PC-3 (cell line): ENCODE measurements around the gene TSPAN11. TPM values are rescaled to one million over a fixed set of nuclear protein-coding genes. Genes with fewer than 3 reads are reported as not detected.
A peak's percentile ranks its signal among the peaks of the same experiment; 100 is the strongest.
"Not testable (repeated sequence)": the region's sequence is repeated elsewhere in the genome, so short reads cannot be mapped to it uniquely, and the experiment has no call there.

ENCODE experiments used
- ATAC-seq: fragments of 200-7000 bp; cut with Tn5 transposase; 2 replicates; pipeline ENCODE4 v1.9.1; 2020; ENCODE audit warnings: mild to moderate bottlenecking, moderate library complexity
- BruUV-seq: library from RNA; stranded (reverse); fragments of 400-500 nt; replicated peaks from 2 replicates; lab custom pipeline; 2021; lab: Mats Ljungman, UMichigan
- CTCF ChIA-PET: fragments of 300-600 bp; sonication (Branson Sonifier 250); formaldehyde crosslinking; loops from one replicate; lab custom pipeline; 2022; ENCODE audit warnings: antibody characterized with exemption; lab: Charles Lee
- POLR2A ChIA-PET: fragments of 300-600 bp; sonication (Branson Sonifier 250); formaldehyde crosslinking; loops from one replicate; lab custom pipeline; 2022; ENCODE audit warnings: antibody characterized with exemption; ENCODE audit not compliant: unreplicated experiment; lab: Charles Lee
- DNase-seq: peaks from one replicate; pipeline ENCODE4 v3.0.0-alpha.2; 2015
- H2AFZ ChIP-seq: fragments of 300-600 bp; sonication (generic); 2 replicates; pipeline ENCODE4 v1.6.0; 2016; ENCODE audit warnings: antibody characterized with exemption, low read length
- H3F3A ChIP-seq: fragments of 300-600 bp; sonication (generic); one replicate; pipeline ENCODE4 v1.6.0; 2017; ENCODE audit warnings: antibody characterized with exemption, low read length, control low read depth, mild to moderate bottlenecking; ENCODE audit not compliant: unreplicated experiment
- H3K27ac ChIP-seq: fragments of 300-600 bp; sonication (generic); 2 replicates; pipeline ENCODE4 v1.5.1; 2016; ENCODE audit warnings: mild to moderate bottlenecking, low read length
- H3K27me3 ChIP-seq: fragments of 300-600 bp; sonication (generic); 2 replicates; pipeline ENCODE4 v1.6.1; 2016; ENCODE audit warnings: low read length, mixed read lengths
- H3K36me3 ChIP-seq: fragments of 300-600 bp; sonication (generic); 2 replicates; pipeline ENCODE4 v1.6.1; 2016; ENCODE audit warnings: low read depth, mixed run types, low read length, mixed read lengths
- H3K4me1 ChIP-seq: fragments of 300-600 bp; sonication (generic); 2 replicates; pipeline ENCODE4 v1.5.1; 2016; ENCODE audit warnings: low read length; ENCODE audit not compliant: insufficient read depth
- H3K4me2 ChIP-seq: fragments of 300-600 bp; sonication (generic); 2 replicates; pipeline ENCODE4 v1.6.0; 2016; ENCODE audit warnings: low read length
- H3K4me3 ChIP-seq: fragments of 300-600 bp; sonication (generic); 2 replicates; pipeline ENCODE4 v1.5.1; 2016; ENCODE audit warnings: mild to moderate bottlenecking, low read length, mixed read lengths
- H3K79me2 ChIP-seq: fragments of 300-600 bp; sonication (generic); 2 replicates; pipeline ENCODE4 v1.6.1; 2017; ENCODE audit warnings: low read length, mixed read lengths
- H3K9ac ChIP-seq: fragments of 300-600 bp; sonication (generic); 2 replicates; pipeline ENCODE4 v1.6.0; 2016; ENCODE audit warnings: mild to moderate bottlenecking, low read length
- H3K9me2 ChIP-seq: fragments of 300-600 bp; sonication (generic); replicated peaks from 2 replicates; pipeline ENCODE4 v1.6.1; 2016; ENCODE audit warnings: mixed run types, low read length, mixed read lengths
- H3K9me3 ChIP-seq: fragments of 300-600 bp; sonication (generic); 2 replicates; pipeline ENCODE4 v1.6.1; 2016; ENCODE audit warnings: low read length, mixed read lengths
- H4K20me1 ChIP-seq: fragments of 300-600 bp; sonication (generic); 2 replicates; pipeline ENCODE4 v1.6.1; 2016; ENCODE audit warnings: low read length, mixed read lengths
- CTCF ChIP-seq: fragments of 300-600 bp; sonication (generic); conservative IDR thresholded peaks from 2 replicates; pipeline ENCODE4 v1.5.1; 2017; ENCODE audit warnings: antibody characterized with exemption, low read depth, mild to moderate bottlenecking, low read length
- EZH2 ChIP-seq: fragments of 300-600 bp; sonication (generic); IDR thresholded peaks from one replicate; pipeline ENCODE4 v1.6.1; 2017; ENCODE audit warnings: antibody characterized with exemption, mild to moderate bottlenecking, low read length; ENCODE audit not compliant: unreplicated experiment
- EZH2phosphoT487 ChIP-seq: fragments of 300-600 bp; sonication (generic); IDR thresholded peaks from 2 replicates; pipeline ENCODE4 v1.6.1; 2018; ENCODE audit warnings: mild to moderate bottlenecking, antibody characterized with exemption, low read length, borderline replicate concordance
- intact Hi-C: fragments of 100-400 bp; cut with micrococcal nuclease; formaldehyde crosslinking; loops from 2 replicates; pipeline ENCODE4 v1.9.0; 2023
- total RNA-seq: library from RNA; depleted of rRNA; stranded (reverse); fragments of >200 nt; gene quantifications from 2 replicates; pipeline ENCODE4 v1.2.3, GENCODE V29; 2014

The TSPAN11 gene
- total RNA-seq, 1 experiment from 2014 or later, result not detected

DNA sequence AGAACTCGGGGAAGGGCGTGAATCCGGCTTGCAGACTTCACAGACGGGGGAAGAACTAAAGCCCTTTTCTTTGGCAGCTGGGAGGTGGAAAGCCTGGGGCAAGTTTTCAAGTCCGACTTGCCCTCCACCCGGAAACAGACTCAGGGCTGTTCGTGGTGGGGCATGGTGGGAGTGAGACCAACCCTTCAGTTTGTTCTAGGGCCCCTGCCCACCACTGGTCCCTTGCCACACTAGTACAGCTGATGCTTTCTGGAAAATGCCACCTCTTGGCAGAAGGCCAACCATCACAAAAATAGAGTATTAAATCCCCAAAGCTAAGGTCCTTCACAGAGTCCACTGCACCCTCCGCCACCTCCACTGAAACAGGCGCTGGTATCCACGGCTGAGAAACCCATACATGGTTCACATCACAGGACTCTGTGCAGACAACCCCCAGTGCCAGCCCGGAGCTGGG, 96.8 kb downstream of the TSPAN11 start:
- H3K9me2 ChIP-seq, result no peaks in the 10 kb centered on the region
- CTCF ChIA-PET, result no interaction called here
- no peak overlapping the region for H2AFZ ChIP-seq
- H3K36me3 ChIP-seq, result 0 out of 2 replicates have a peak, but pooled peaks cover 3% of the 10 kb centered on the region
- H3K4me1 ChIP-seq, result peaks cover 34% of the 10 kb centered on the region
- no peaks in the 10 kb centered on the region for H3K79me2 ChIP-seq
- peak overlapping the region; percentile 51; the same call in 1 of the 2 replicates for H3K9ac ChIP-seq
- H3K4me3 ChIP-seq, result no peak overlapping the region
- POLR2A ChIA-PET, result no interaction called here
- intact Hi-C loops, result no loop called here
- H4K20me1 ChIP-seq, result no peaks in the 10 kb centered on the region
- H3F3A ChIP-seq, result no peaks in the 10 kb centered on the region
- H3K27ac ChIP-seq, result peak overlapping the region; percentile 89
- H3K27me3 ChIP-seq, result no peaks in the 10 kb centered on the region
- ATAC-seq, result no peak
- no peak for DNase-seq
- no peaks in the 10 kb centered on the region for H3K9me3 ChIP-seq
- 0 out of 2 replicates have a peak overlapping the region, but pooled peaks have one; percentile 51 for H3K4me2 ChIP-seq
- TF ChIP-seq EZH2phosphoT487 (no peak), EZH2 (no peak), CTCF (no peak)
- no TSS peak for BruUV-seq

DNA sequence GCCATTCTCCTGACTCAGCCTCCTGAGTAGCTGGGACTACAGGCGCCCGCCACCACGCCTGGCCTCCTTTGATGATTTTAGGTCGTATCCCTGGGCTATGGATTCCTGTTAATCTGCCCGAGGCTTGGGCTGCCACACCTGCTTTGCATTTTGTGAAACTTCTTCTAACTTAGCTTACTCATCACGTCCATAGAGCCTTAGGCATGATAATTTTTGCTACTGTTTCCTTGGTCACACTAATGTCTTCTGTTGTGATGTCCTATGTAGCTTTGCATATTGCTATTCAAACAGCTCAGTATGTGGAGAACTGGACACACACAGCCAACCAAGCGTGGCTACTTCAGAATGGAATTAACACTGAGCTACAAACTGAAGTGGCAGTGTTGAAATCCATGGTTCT, 99.7 kb downstream of the TSPAN11 start:
- TF ChIP-seq EZH2phosphoT487 (no peak), CTCF (no peak), EZH2 (no peak)
- Histone ChIP-seq H3K36me3 (no peaks in the 10 kb centered on the region), H3K4me2 (no peak overlapping the region), H3K4me1 (peaks cover 39% of the 10 kb centered on the region), H3K9me3 (no peaks in the 10 kb centered on the region), H4K20me1 (no peaks in the 10 kb centered on the region), H3K9me2 (no peaks in the 10 kb centered on the region), H3K27me3 (no peaks in the 10 kb centered on the region), H3K9ac (no peak overlapping the region), H3K79me2 (no peaks in the 10 kb centered on the region), H3K4me3 (no peak overlapping the region), H3F3A (no peaks in the 10 kb centered on the region), H2AFZ (no peak overlapping the region), H3K27ac (no peak overlapping the region)
- no TSS peak for BruUV-seq
- intact Hi-C loops, result no loop called here
- ChIA-PET CTCF (no interaction called here), POLR2A (no interaction called here)
- peak; percentile 25 for DNase-seq
- no peak for ATAC-seq

DNA sequence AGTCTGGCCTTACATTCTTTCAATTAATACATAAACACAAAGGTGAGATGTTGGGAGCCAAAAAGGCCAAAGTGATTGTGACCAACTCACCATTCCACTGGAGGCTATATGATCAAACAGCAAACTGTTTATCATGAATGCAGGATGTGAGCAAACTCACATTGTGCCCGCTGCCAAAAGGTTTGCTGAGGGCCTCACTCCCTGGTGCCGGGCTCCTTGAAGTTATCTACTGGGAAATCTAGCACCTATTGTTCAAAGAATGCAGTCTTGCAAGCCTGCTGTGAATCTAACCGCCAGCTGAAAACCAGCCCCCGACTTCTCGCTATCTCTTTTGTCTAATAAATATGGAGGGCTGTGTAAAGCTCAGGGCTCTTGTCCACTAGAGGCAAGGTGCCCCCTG, 100.5 kb downstream of the TSPAN11 start:
- H3K27me3 ChIP-seq, POLR2A ChIA-PET, H3K27ac ChIP-seq, H3F3A ChIP-seq, ATAC-seq, H3K36me3 ChIP-seq, H3K9me3 ChIP-seq, H3K9me2 ChIP-seq, intact Hi-C loops, H3K4me3 ChIP-seq, H3K9ac ChIP-seq, BruUV-seq, H3K4me2 ChIP-seq, H3K79me2 ChIP-seq, CTCF ChIA-PET, DNase-seq, H4K20me1 ChIP-seq, H2AFZ ChIP-seq: not testable (repeated sequence)
- peaks cover 34% of the 10 kb centered on the region for H3K4me1 ChIP-seq
